Mucosa of descending colon (tissue), 3 donors: Measurements from ENCODE around the gene TCEAL4. TPM values are rescaled to one million over a fixed set of nuclear protein-coding genes. Genes with fewer than 3 reads are reported as not detected.

Experiments used
- ATAC-seq: fragments of 200-7000 bp; cut with Tn5 transposase; one replicate; pipeline ENCODE4 v1.9.1; 2020; ENCODE audit warnings: mild to moderate bottlenecking, moderate library complexity
- DNase-seq, 3 donors: peaks; one replicate each; pipeline ENCODE4 v3.0.0-alpha.2; 2020
- H3K36me3 ChIP-seq: fragments of 200-600 bp; one replicate; pipeline ENCODE4 v1.8.0; 2021; ENCODE audit warnings: low read depth, mild to moderate bottlenecking
- H3K4me1 ChIP-seq: fragments of 200-600 bp; one replicate; pipeline ENCODE4 v1.8.0; 2021; ENCODE audit warnings: low read depth, mild to moderate bottlenecking
- H3K4me3 ChIP-seq: fragments of 200-600 bp; one replicate; pipeline ENCODE4 v1.8.0; 2021; ENCODE audit warnings: mild to moderate bottlenecking
- H3K9me3 ChIP-seq: fragments of 200-600 bp; one replicate; pipeline ENCODE4 v1.8.0; 2021; ENCODE audit warnings: mild to moderate bottlenecking
- intact Hi-C, 2 donors: fragments of 100-400 bp; cut with DNase I in 1 of 2; cut with micrococcal nuclease in 1 of 2; formaldehyde crosslinking; loops; one replicate each; pipeline versions ENCODE4 v1.11.0 to v1.11.1; 2022; cut with DNase I, micrococcal nuclease
- long read RNA-seq, 2 donors: library from polyadenylated mRNA; unstranded; transcript quantifications; one replicate each; pipeline ENCODE4 v2.0.0, GENCODE V29; 2019 to 2021
- total RNA-seq, 3 donors: library from RNA; stranded (reverse); fragmentation: NEBNext Ultra II Directional in 2 of 3; extraction: Animal tissue kit (Norgen Biotek cat#: 25700) in 2 of 3; gene quantifications; one replicate each; pipeline versions ENCODE4 v1.2.1 to v1.2.4, GENCODE V29; 2021 to 2023
- TF ChIP-seq, protein P1 (sequence below): fragments of 200-600 bp; IDR thresholded peaks from one replicate; pipeline ENCODE4 v1.8.0; 2022; ENCODE audit warnings: antibody characterized with exemption, mild to moderate bottlenecking
- donor health status: DM: no; HTN: no; CAD: no; lungs with moderate emphysema.
- donor health status: DM: no; HTN: no; CAD: no.
- donor health status: DM: no; HTN: yes; CAD: no.

The TCEAL4 gene
- total RNA-seq: 10 to 100 TPM in 2 of 3 donors, 1 to 10 TPM in 1; 8.7 to 68.0 (median 28.6) TPM
- long read RNA-seq, donor 1, transcript TCEAL4-212 (3 exons, 1,008 nt): minor isoform, 9 of 75 reads
- long read RNA-seq, donor 1, transcript TCEAL4-208 (3 exons, 1,273 nt): major isoform, 53 of 75 reads
- long read RNA-seq, donor 1, transcript TCEAL4-206 (3 exons, 1,135 nt): minor isoform, 5 of 75 reads
- long read RNA-seq, donor 1, partial matches to known transcripts: 1 of 75 reads
- long read RNA-seq, donor 1, other reads (novel, unspliced or antisense): 0 of 75 reads
- long read RNA-seq, donor 2, transcript TCEAL4-208 (3 exons, 1,273 nt): major isoform, 10 of 17 reads
- long read RNA-seq, donor 2, partial matches to known transcripts: 0 of 17 reads
- long read RNA-seq, donor 2, other reads (novel, unspliced or antisense): 4 of 17 reads

GRCh38 chrX:103585411-103586313 lies at the start of gene TCEAL4:
TCEAL4 (plus strand) TSS chrX:103585515; CDS start chrX:103586676, 1,161 bp downstream.
- Histone ChIP-seq H3K9me3 (no peaks in the 10 kb centered on the region), H3K4me3 (peak within 1 kb of the TSS; percentile 32), H3K4me1 (no peaks in the 10 kb centered on the region), H3K36me3 (no peaks in the 10 kb centered on the region)
- DNase-seq (peak; percentile 65 to 76 (median 71)), ATAC-seq (peak; percentile 91)
- intact Hi-C loops: no loop called here
- TF ChIP-seq, protein P1, sequence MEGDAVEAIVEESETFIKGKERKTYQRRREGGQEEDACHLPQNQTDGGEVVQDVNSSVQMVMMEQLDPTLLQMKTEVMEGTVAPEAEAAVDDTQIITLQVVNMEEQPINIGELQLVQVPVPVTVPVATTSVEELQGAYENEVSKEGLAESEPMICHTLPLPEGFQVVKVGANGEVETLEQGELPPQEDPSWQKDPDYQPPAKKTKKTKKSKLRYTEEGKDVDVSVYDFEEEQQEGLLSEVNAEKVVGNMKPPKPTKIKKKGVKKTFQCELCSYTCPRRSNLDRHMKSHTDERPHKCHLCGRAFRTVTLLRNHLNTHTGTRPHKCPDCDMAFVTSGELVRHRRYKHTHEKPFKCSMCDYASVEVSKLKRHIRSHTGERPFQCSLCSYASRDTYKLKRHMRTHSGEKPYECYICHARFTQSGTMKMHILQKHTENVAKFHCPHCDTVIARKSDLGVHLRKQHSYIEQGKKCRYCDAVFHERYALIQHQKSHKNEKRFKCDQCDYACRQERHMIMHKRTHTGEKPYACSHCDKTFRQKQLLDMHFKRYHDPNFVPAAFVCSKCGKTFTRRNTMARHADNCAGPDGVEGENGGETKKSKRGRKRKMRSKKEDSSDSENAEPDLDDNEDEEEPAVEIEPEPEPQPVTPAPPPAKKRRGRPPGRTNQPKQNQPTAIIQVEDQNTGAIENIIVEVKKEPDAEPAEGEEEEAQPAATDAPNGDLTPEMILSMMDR: no peak

GRCh38 chrX:103536071-103536470 lies 49.2 kb upstream of the TCEAL4 start:
- ATAC-seq (peak; percentile 25), DNase-seq (no peak)
- no peaks in the 10 kb centered on the region for H3K36me3 ChIP-seq
- H3K4me1 ChIP-seq: no peaks in the 10 kb centered on the region
- no peaks in the 10 kb centered on the region for H3K9me3 ChIP-seq
- H3K4me3 ChIP-seq: no peak overlapping the region
- intact Hi-C loops: no loop called here
- TF ChIP-seq, protein P1: no peak

GRCh38 chrX:103536732-103537131 lies 48.6 kb upstream of the TCEAL4 start:
- Histone ChIP-seq H3K9me3 (no peaks in the 10 kb centered on the region), H3K4me3 (no peak overlapping the region), H3K4me1 (no peaks in the 10 kb centered on the region), H3K36me3 (no peaks in the 10 kb centered on the region)
- TF ChIP-seq, protein P1: no peak
- DNase-seq: no peak
- no peak for ATAC-seq
- intact Hi-C loops: no loop called here

DNA sequence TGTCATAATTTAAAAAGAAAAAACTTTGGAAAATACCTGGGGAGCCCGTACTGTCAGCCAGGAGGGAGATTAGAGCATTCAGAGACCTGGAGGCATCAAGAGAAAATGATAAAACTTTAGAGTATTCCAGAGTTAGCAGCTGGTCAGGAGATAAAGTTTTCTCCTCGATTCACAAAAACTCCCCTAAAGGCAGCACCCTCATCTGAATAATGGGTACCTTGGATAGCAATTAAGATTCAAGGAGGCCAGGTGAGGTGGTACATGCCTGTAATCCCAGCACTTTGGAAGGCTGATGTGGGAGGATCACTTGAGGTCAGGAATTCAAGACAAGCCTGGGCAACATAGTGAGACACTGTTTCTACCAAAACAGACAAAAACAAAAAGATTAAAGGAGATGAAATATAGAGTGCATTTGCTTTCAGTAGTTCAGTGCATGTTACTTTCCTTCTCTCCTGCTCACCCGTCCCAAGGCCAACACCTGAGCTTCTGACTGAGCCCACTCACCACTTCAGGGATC lies 47.4 kb upstream of the TCEAL4 start:
- H3K9me3 ChIP-seq: no peaks in the 10 kb centered on the region
- ATAC-seq (no peak), DNase-seq (no peak)
- no peak overlapping the region for H3K4me3 ChIP-seq
- no peaks in the 10 kb centered on the region for H3K4me1 ChIP-seq
- TF ChIP-seq, protein P1: no peak
- H3K36me3 ChIP-seq: no peaks in the 10 kb centered on the region
- intact Hi-C loops: no loop called here

DNA sequence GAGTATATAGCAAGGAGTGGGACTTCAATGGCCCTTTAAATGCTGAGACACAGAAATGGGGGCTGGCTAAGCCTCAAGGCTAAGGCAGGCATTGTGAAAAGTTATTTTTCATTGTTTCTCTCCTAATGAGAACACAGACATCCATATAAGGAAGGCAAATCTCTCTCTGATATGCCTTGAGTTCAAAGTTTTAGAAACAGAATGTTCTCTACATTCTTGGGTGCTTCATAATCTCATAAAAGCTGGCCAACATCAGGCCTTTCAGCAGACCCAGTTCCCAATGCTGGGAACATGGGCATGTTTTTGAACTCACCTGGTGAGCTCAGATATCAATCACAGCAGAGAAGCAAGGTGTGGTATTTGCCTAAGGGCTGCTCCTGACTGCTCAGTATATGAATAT lies 46.6 kb upstream of the TCEAL4 start:
- Histone ChIP-seq H3K36me3 (no peaks in the 10 kb centered on the region), H3K4me1 (no peaks in the 10 kb centered on the region), H3K9me3 (no peaks in the 10 kb centered on the region), H3K4me3 (no peak overlapping the region)
- DNase-seq (no peak), ATAC-seq (no peak)
- intact Hi-C loops: no loop called here
- TF ChIP-seq, protein P1: no peak
